OCI-LY3 (cell line): Measurements from ENCODE around the gene RLN1.
"Not testable (repeated sequence)": the region's sequence is repeated elsewhere in the genome, so short reads cannot be mapped to it uniquely, and the experiment has no call there.

Source experiments
- H2AFZ ChIP-seq: fragments of 200-600, 300-600 bp; shearing (Covaris generic); 2 replicates; pipeline ENCODE4 v1.6.0; 2014; ENCODE audit warnings: antibody characterized with exemption, low read depth, low read length
- H3K27ac ChIP-seq: fragments of 200-600, 300-600 bp; sonication (generic); 2 replicates; pipeline ENCODE4 v1.5.1; 2014; ENCODE audit warnings: mild to moderate bottlenecking, low read length, moderate library complexity, mixed read lengths
- H3K27me3 ChIP-seq: fragments of 200-600, 300-600 bp; sonication (generic); 2 replicates; pipeline ENCODE4 v1.6.1; 2014; ENCODE audit warnings: low read depth, low read length, mixed read lengths
- H3K36me3 ChIP-seq: fragments of 200-600, 300-600 bp; sonication (generic); replicated peaks from 2 replicates; pipeline ENCODE3; 2014; ENCODE audit warnings: low read depth, low read length, mixed read lengths
- H3K4me1 ChIP-seq: fragments of 300-600, 200-600 bp; sonication (generic); 2 replicates; pipeline ENCODE4 v1.6.1; 2014; ENCODE audit warnings: low read length, mixed read lengths
- H3K4me2 ChIP-seq: fragments of 200-600, 300-600 bp; sonication (generic); 2 replicates; pipeline ENCODE4 v1.6.1; 2014; ENCODE audit warnings: low read length, mixed read lengths
- H3K4me3 ChIP-seq: fragments of 300-600, 200-600 bp; sonication (generic); 2 replicates; pipeline ENCODE4 v1.5.1; 2014; ENCODE audit warnings: antibody characterized with exemption, mild to moderate bottlenecking, low read length, moderate library complexity
- H3K79me2 ChIP-seq: fragments of 300-600, 200-600 bp; shearing (Covaris generic); 2 replicates; pipeline ENCODE4 v1.6.1; 2014; ENCODE audit warnings: mild to moderate bottlenecking, low read length, mixed read lengths
- H3K9ac ChIP-seq: fragments of 300-600, 200-600 bp; shearing (Covaris generic); 2 replicates; pipeline ENCODE4 v1.6.0; 2014; ENCODE audit warnings: mild to moderate bottlenecking, low read length, moderate library complexity
- H3K9me3 ChIP-seq: fragments of 200-600, 300-600 bp; shearing (Covaris generic); 2 replicates; pipeline ENCODE4 v1.6.1; 2014; ENCODE audit warnings: low read length, mixed read lengths; ENCODE audit not compliant: insufficient read depth
- H4K20me1 ChIP-seq: fragments of 200-600, 300-600 bp; sonication (generic); 2 replicates; pipeline ENCODE4 v1.6.1; 2016; ENCODE audit warnings: low read length, mixed read lengths; ENCODE audit not compliant: insufficient read depth
- CTCF ChIP-seq: fragments of 200-600, 300-600 bp; sonication (generic); IDR thresholded peaks from 2 replicates; pipeline ENCODE4 v1.5.1; 2014; ENCODE audit warnings: antibody characterized with exemption, low read length, low read depth
- EZH2phosphoT487 ChIP-seq: fragments of 200-600 bp; shearing (Covaris generic); IDR thresholded peaks from 2 replicates; pipeline ENCODE4 v1.6.1; 2018; ENCODE audit warnings: antibody characterized with exemption, mixed run types, low read depth

RLN1 gene

GRCh38 chr9:5355226-5355625 lies 15.6 kb upstream of the RLN1 start:
- Histone ChIP-seq H2AFZ (no peak overlapping the region), H3K4me2 (no peak overlapping the region), H3K9me3 (peaks cover 2% of the 10 kb centered on the region; the same call in 1 of the 2 replicates), H3K4me3 (no peak overlapping the region), H4K20me1 (no peaks in the 10 kb centered on the region), H3K4me1 (no peaks in the 10 kb centered on the region), H3K36me3 (no peaks in the 10 kb centered on the region), H3K79me2 (no peaks in the 10 kb centered on the region), H3K27me3 (no peaks in the 10 kb centered on the region), H3K27ac (no peak overlapping the region), H3K9ac (no peak overlapping the region)
- TF ChIP-seq EZH2phosphoT487 (no peak), CTCF (no peak)

- no peak overlapping the region for H3K4me3 ChIP-seq
- H3K4me2 ChIP-seq: no peak overlapping the region
- no peak overlapping the region for H3K9ac ChIP-seq
- no peak overlapping the region for H2AFZ ChIP-seq
- no peaks in the 10 kb centered on the region for H3K79me2 ChIP-seq
- H3K36me3 ChIP-seq: no peaks in the 10 kb centered on the region
- H4K20me1 ChIP-seq: no peaks in the 10 kb centered on the region
- H3K9me3 ChIP-seq: peaks cover 5% of the 10 kb centered on the region; the same call in 1 of the 2 replicates
- no peaks in the 10 kb centered on the region for H3K4me1 ChIP-seq
- H3K27ac ChIP-seq: no peak overlapping the region
- no peak for TF ChIP-seq CTCF
- no peak for TF ChIP-seq EZH2phosphoT487
- H3K27me3 ChIP-seq: no peaks in the 10 kb centered on the region
Observed at GRCh38 chr9:5354184-5354583, 14.5 kb upstream of the RLN1 start.

- H3K4me2 ChIP-seq: no peak overlapping the region
- H3K9me3 ChIP-seq: peaks cover 5% of the 10 kb centered on the region; the same call in 1 of the 2 replicates
- no peaks in the 10 kb centered on the region for H3K36me3 ChIP-seq
- no peak overlapping the region for H3K9ac ChIP-seq
- no peaks in the 10 kb centered on the region for H3K79me2 ChIP-seq
- no peak overlapping the region for H3K4me3 ChIP-seq
- H3K4me1 ChIP-seq: no peaks in the 10 kb centered on the region
- TF ChIP-seq EZH2phosphoT487: no peak
- TF ChIP-seq CTCF: no peak
- no peak overlapping the region for H2AFZ ChIP-seq
- H4K20me1 ChIP-seq: no peaks in the 10 kb centered on the region
- no peak overlapping the region for H3K27ac ChIP-seq
- no peaks in the 10 kb centered on the region for H3K27me3 ChIP-seq
Observed at GRCh38 chr9:5352637-5353248, 13.1 kb upstream of the RLN1 start.

GRCh38 chr9:5336688-5337087 lies 3.0 kb downstream of the RLN1 start:
- H3K79me2 ChIP-seq: no peaks in the 10 kb centered on the region
- no peak overlapping the region for H3K27ac ChIP-seq
- H3K9ac ChIP-seq: no peak overlapping the region
- no peak overlapping the region for H3K4me3 ChIP-seq
- TF ChIP-seq EZH2phosphoT487 (no peak), CTCF (no peak)
- H3K36me3 ChIP-seq: no peaks in the 10 kb centered on the region
- H2AFZ ChIP-seq: no peak overlapping the region
- H3K9me3 ChIP-seq: no peaks in the 10 kb centered on the region
- H3K27me3 ChIP-seq: no peaks in the 10 kb centered on the region
- no peak overlapping the region for H3K4me2 ChIP-seq
- H4K20me1 ChIP-seq: no peaks in the 10 kb centered on the region
- H3K4me1 ChIP-seq: peaks cover 4% of the 10 kb centered on the region

- H3K9me3 ChIP-seq: not testable (repeated sequence)
Observed at GRCh38 chr9:5331276-5331675, 8.4 kb downstream of the RLN1 start.

More at GRCh38 chr9:5331276-5331675, 8.4 kb downstream of the RLN1 start:
- H3K36me3 ChIP-seq, H3K4me2 ChIP-seq, H3K4me3 ChIP-seq, H3K27ac ChIP-seq, H3K27me3 ChIP-seq, H4K20me1 ChIP-seq, H3K4me1 ChIP-seq, H2AFZ ChIP-seq, H3K9ac ChIP-seq, H3K79me2 ChIP-seq: not testable (repeated sequence)
